IMR-90 (cell line): ENCODE data around the gene FXYD4. TPM values are rescaled to one million over a fixed set of nuclear protein-coding genes. Genes with fewer than 3 reads are reported as not detected.

Experiments
- ATAC-seq: fragments of 200-7000 bp; cut with Tn5 transposase; 2 replicates; pipeline ENCODE4 v1.9.1; 2020; ENCODE audit warnings: low read depth, mild to moderate bottlenecking, moderate library complexity
- BruUV-seq: library from RNA; stranded (reverse); fragments of 400-500 nt; replicated peaks from 2 replicates; lab custom pipeline; 2021; lab: Mats Ljungman, UMichigan
- CTCF ChIA-PET: fragments of 300-600 bp; formaldehyde crosslinking; extraction: SDS; loops from one replicate; lab custom pipeline; 2021; ENCODE audit warnings: antibody characterized with exemption; lab: Yijun Ruan, JAX
- POLR2A ChIA-PET: fragments of 300-600 bp; sonication (Branson Sonifier 250); formaldehyde crosslinking; loops from one replicate; lab custom pipeline; 2022; ENCODE audit warnings: antibody characterized with exemption; ENCODE audit not compliant: unreplicated experiment; lab: Charles Lee
- DNase-seq: peaks from one replicate; pipeline ENCODE4 v3.0.0; 2013
- H2AFZ ChIP-seq: replicated peaks from 2 replicates; pipeline ENCODE3; 2013; ENCODE audit warnings: low read length, mild to moderate bottlenecking; ENCODE audit not compliant: poor library complexity
- H2AK5ac ChIP-seq: 2 replicates; pipeline ENCODE4 v1.6.1; 2013; ENCODE audit warnings: low read depth, low read length, inconsistent platforms
- H2AK9ac ChIP-seq: replicated peaks from 2 replicates; pipeline ENCODE3; 2013; ENCODE audit warnings: mild to moderate bottlenecking, low read depth, low read length, moderate library complexity; ENCODE audit not compliant: poor library complexity
- H2BK120ac ChIP-seq: 2 replicates; pipeline ENCODE4 v1.6.1; 2013; ENCODE audit warnings: low read depth, low read length, inconsistent platforms
- H2BK15ac ChIP-seq: 3 replicates; pipeline ENCODE4 v1.6.1; 2013; ENCODE audit warnings: low read depth, low read length, inconsistent platforms
- H2BK20ac ChIP-seq: 2 replicates; pipeline ENCODE4 v1.6.1; 2013; ENCODE audit warnings: low read depth, mild to moderate bottlenecking, inconsistent platforms, low read length, moderate library complexity
- H2BK5ac ChIP-seq: 2 replicates; pipeline ENCODE4 v1.6.1; 2013; ENCODE audit warnings: mild to moderate bottlenecking, low read depth, low read length, inconsistent platforms; ENCODE audit not compliant: poor library complexity, severe bottlenecking
- H3K14ac ChIP-seq: replicated peaks from 2 replicates; pipeline ENCODE4 v1.6.1; 2013; ENCODE audit warnings: low read depth, low read length, inconsistent platforms
- H3K18ac ChIP-seq: 2 replicates; pipeline ENCODE4 v1.6.1; 2013; ENCODE audit warnings: low read depth, low read length, control low read depth
- H3K23ac ChIP-seq: 2 replicates; pipeline ENCODE4 v1.6.1; 2013; ENCODE audit warnings: low read depth, low read length, inconsistent platforms
- H3K27ac ChIP-seq: 2 replicates; pipeline ENCODE4 v1.5.1; 2013; ENCODE audit warnings: mild to moderate bottlenecking, control low read depth, low read length; ENCODE audit not compliant: insufficient read depth
- H3K27me3 ChIP-seq: 2 replicates; pipeline ENCODE4 v1.6.1; 2013; ENCODE audit warnings: low read length; ENCODE audit not compliant: control insufficient read depth, insufficient read depth
- H3K36me3 ChIP-seq: 2 replicates; pipeline ENCODE4 v1.6.1; 2013; ENCODE audit warnings: low read length, mixed read lengths; ENCODE audit not compliant: control insufficient read depth, insufficient read depth
- H3K4ac ChIP-seq: 2 replicates; pipeline ENCODE4 v1.6.1; 2013; ENCODE audit warnings: low read depth, low read length, inconsistent platforms
- H3K4me1 ChIP-seq: 2 replicates; pipeline ENCODE4 v1.6.1; 2013; ENCODE audit warnings: low read length, mixed read lengths; ENCODE audit not compliant: control insufficient read depth, insufficient read depth
- H3K4me2 ChIP-seq: 2 replicates; pipeline ENCODE4 v1.6.1; 2013; ENCODE audit warnings: low read depth, mild to moderate bottlenecking, control low read depth, low read length, moderate library complexity
- H3K4me3 ChIP-seq: 2 replicates; pipeline ENCODE4 v1.5.1; 2013; ENCODE audit warnings: low read depth, mild to moderate bottlenecking, control low read depth, low read length, moderate library complexity; ENCODE audit not compliant: insufficient read depth
- H3K56ac ChIP-seq: 2 replicates; pipeline ENCODE4 v1.6.1; 2013; ENCODE audit warnings: low read length, inconsistent platforms; ENCODE audit not compliant: insufficient read depth; ENCODE audit errors: extremely low read depth
- H3K79me1 ChIP-seq, 2 experiments: 2 replicates each; pipeline ENCODE4 v1.6.1; 2013; ENCODE audit warnings: low read length in 2 of 2, inconsistent platforms in 1 of 2, low read depth in 1 of 2
- H3K9ac ChIP-seq: 2 replicates; pipeline ENCODE4 v1.6.1; 2013; ENCODE audit warnings: low read depth, low read length, control low read depth
- H3K9me1 ChIP-seq: 2 replicates; pipeline ENCODE4 v1.6.1; 2013; ENCODE audit warnings: low read length, inconsistent platforms; ENCODE audit not compliant: insufficient read depth
- H3K9me3 ChIP-seq: 2 replicates; pipeline ENCODE4 v1.6.1; 2013; ENCODE audit warnings: low read length; ENCODE audit not compliant: control insufficient read depth, insufficient read depth
- H4K20me1 ChIP-seq: 2 replicates; pipeline ENCODE4 v1.6.1; 2013; ENCODE audit warnings: low read length, inconsistent platforms; ENCODE audit not compliant: insufficient read depth
- H4K5ac ChIP-seq: 2 replicates; pipeline ENCODE4 v1.6.1; 2013; ENCODE audit warnings: mild to moderate bottlenecking, low read depth, low read length, control low read depth
- H4K8ac ChIP-seq, 2 experiments: 2 replicates each; pipeline ENCODE4 v1.6.1; 2013; ENCODE audit warnings: low read depth in 2 of 2, low read length in 2 of 2, control low read depth in 1 of 2, inconsistent platforms in 1 of 2
- H4K91ac ChIP-seq: 2 replicates; pipeline ENCODE4 v1.6.1; 2013; ENCODE audit warnings: low read depth, low read length, inconsistent platforms; ENCODE audit not compliant: insufficient read depth
- CEBPB ChIP-seq: IDR thresholded peaks from 2 replicates; pipeline ENCODE4 v1.6.1; 2012; ENCODE audit warnings: low read depth, low read length, improper control_type of control experiment
- RCOR1 ChIP-seq: IDR thresholded peaks from 2 replicates; pipeline ENCODE4 v1.6.1; 2012; ENCODE audit warnings: mild to moderate bottlenecking, low read length, improper control_type of control experiment; ENCODE audit not compliant: insufficient replicate concordance
- WGBS, 2 experiments: methylation state at CpG; one replicate each; pipeline versions ENCODE4 v1.1.5 to v1.1.7; 2013; ENCODE audit warnings: missing lambda C conversion rate in 2 of 2; ENCODE audit not compliant: insufficient read length in 1 of 2; ENCODE audit errors: extremely low coverage in 2 of 2; 5-methylcytosine and 5-hydroxymethylcytosine counted together
- dilution Hi-C: fragments of 300-500 bp; cut with HindIII; formaldehyde crosslinking; loops from one replicate; pipeline ENCODE4 v1.14.3; 2018; ENCODE audit warnings: low sequenced_read_pairs; ENCODE audit not compliant: unreplicated experiment
- in situ Hi-C: fragments of 300-500 bp; cut with MboI; formaldehyde crosslinking; loops from 3 replicates; pipeline ENCODE4 v1.14.3; 2019; ENCODE audit warnings: low sequenced_read_pairs, inconsistent platforms, mixed read lengths
- intact Hi-C: fragments of 100-400 bp; cut with micrococcal nuclease; formaldehyde crosslinking; loops from 2 replicates; pipeline ENCODE4 v1.10.0; 2022
- polyA plus RNA-seq, 3 experiments: library from polyadenylated mRNA; depleted of rRNA; stranded (reverse); fragments of >200 nt; gene quantifications; 2 replicates each; pipeline ENCODE4 v1.2.3, GENCODE V29; 2012; ENCODE audit warnings: low replicate concordance in 1 of 3
- total RNA-seq: library from RNA; depleted of rRNA; stranded (reverse); fragments of >200 nt; gene quantifications from 2 replicates; pipeline ENCODE4 v1.2.3, GENCODE V29; 2012

FXYD4 gene
- total and polyA plus RNA-seq, 2 of the 4 experiments (the other 2 are of a cell fraction): not detected

GRCh38 chr10:43380610-43381222 is 9.3 kb downstream of the FXYD4 start:
- dilution Hi-C loops (no loop called here), in situ Hi-C loops (no loop called here), intact Hi-C loops (no loop called here)
- H3K9me3 ChIP-seq: no peaks in the 10 kb centered on the region
- H4K20me1 ChIP-seq: peaks cover 17% of the 10 kb centered on the region
- H3K18ac ChIP-seq: no peak overlapping the region
- H2BK15ac ChIP-seq: no peak overlapping the region
- TF ChIP-seq RCOR1 (no peak), CEBPB (peak; percentile 11; the same call in 1 of the 2 replicates)
- H3K9ac ChIP-seq: no peak overlapping the region
- H4K5ac ChIP-seq: no peak overlapping the region
- H3K4ac ChIP-seq: no peak overlapping the region
- H4K8ac ChIP-seq: no peak overlapping the region
- DNase-seq (peak; percentile 44), ATAC-seq (peak; percentile 42)
- peaks cover 3% of the 10 kb centered on the region for H3K9me1 ChIP-seq
- no peak overlapping the region for H2AFZ ChIP-seq
- H2BK20ac ChIP-seq: no peak overlapping the region
- H3K23ac ChIP-seq: peak overlapping the region; percentile 69; the same call in 1 of the 2 replicates
- POLR2A ChIA-PET: interaction anchor here (0.6 kb wide), 1 partner anchor 77 kb away, joined by 4 read pairs; no protein-coding TSS in a partner anchor
- no peak overlapping the region for H2AK9ac ChIP-seq
- no peak overlapping the region for H2AK5ac ChIP-seq
- no peak overlapping the region for H4K91ac ChIP-seq
- H3K56ac ChIP-seq: no peak overlapping the region
- no peak overlapping the region for H2BK5ac ChIP-seq
- H3K79me1 ChIP-seq: 0 out of 4 replicates have a peak, but pooled peaks cover 0 to 3% of the 10 kb centered on the region in 2 experiments
- H3K27ac ChIP-seq: no peak overlapping the region
- H3K36me3 ChIP-seq: peaks cover 7% of the 10 kb centered on the region
- BruUV-seq: no TSS peak
- H3K14ac ChIP-seq: no peak overlapping the region
- CTCF ChIA-PET: interaction anchor here (0.7 kb wide), 1 partner anchor 260 kb away, joined by 3 read pairs; no protein-coding TSS in a partner anchor
- no peak overlapping the region for H3K4me2 ChIP-seq
- no peaks in the 10 kb centered on the region for H3K4me1 ChIP-seq
- H3K4me3 ChIP-seq: no peak overlapping the region
- no CpG with 5 or more reads among the region's 5 CpGs for WGBS, 2 experiments
- peak overlapping the region; percentile 56; the same call in 1 of the 2 replicates for H2BK120ac ChIP-seq
- H3K27me3 ChIP-seq: no peaks in the 10 kb centered on the region; the same call in 1 of the 2 replicates
